ENCODE results near the gene DES. TPM values are rescaled to one million over a fixed set of nuclear protein-coding genes. Genes with fewer than 3 reads are reported as not detected.
A peak's percentile ranks its signal among the peaks of the same experiment; 100 is the strongest.

DES gene
- total and polyA plus RNA-seq, 2 experiments from 2014 or later: 1.3 to 2.0 TPM

- Histone ChIP-seq H3K4me3 (no peak overlapping the region), H3K4me1 (ENCODE audit: insufficient read depth) (peaks cover 20% of the 10 kb centered on the region), H3F3A (replicated peaks; ENCODE audit: low read depth) (no peaks in the 10 kb centered on the region; the same call in 1 of the 2 replicates), H4K20me1 (replicated peaks; ENCODE audit: insufficient read depth) (no peaks in the 10 kb centered on the region), H3K27ac (ENCODE audit: low read depth) (no peak overlapping the region), H3K9me2 (ENCODE audit: insufficient read depth) (no peaks in the 10 kb centered on the region), H2AFZ (no peak overlapping the region; the same call in 1 of the 2 replicates), H3K4me2 (no peak overlapping the region), H3K79me2 (replicated peaks; ENCODE audit: insufficient read depth) (no peaks in the 10 kb centered on the region), H3K27me3 (ENCODE audit: insufficient read depth) (no peaks in the 10 kb centered on the region), H3K36me3 (ENCODE audit: insufficient read depth) (no peaks in the 10 kb centered on the region)
- peaks cover 42% of the 10 kb centered on the region for H3K4me1 Mint-ChIP-seq
- peaks cover 15% of the 10 kb centered on the region for H3K27me3 Mint-ChIP-seq (ENCODE audit: insufficient read depth, low read depth, poor library complexity)
- no peak overlapping the region; the same call in 2 of the 3 replicates for H3K4me3 Mint-ChIP-seq
- H3K27ac Mint-ChIP-seq: no peak overlapping the region
- DNase-seq (ENCODE audit: low spot score): no peak
- ATAC-seq: no peak
- H3K9me3 Mint-ChIP-seq: no peaks in the 10 kb centered on the region
- H3K36me3 Mint-ChIP-seq (ENCODE audit: low read depth): no peaks in the 10 kb centered on the region
- no peak for TF ChIP-seq ETS1 (IDR thresholded peaks at IDR 0.05)
- no peak for TF ChIP-seq REST (IDR thresholded peaks at IDR 0.05; ENCODE audit: unreplicated experiment)
- TF ChIP-seq NANOG (IDR thresholded peaks at IDR 0.05; ENCODE audit: borderline replicate concordance): no peak
- TF ChIP-seq CREB1 (CRISPR knock-in tag; IDR thresholded peaks at IDR 0.05; ENCODE audit: low read depth): no peak
- TF ChIP-seq EZH2phosphoT487 (IDR thresholded peaks at IDR 0.05; ENCODE audit: unreplicated experiment): no peak
- no peak for TF ChIP-seq ZNF114 (CRISPR knock-in tag; IDR thresholded peaks at IDR 0.05)
- TF ChIP-seq JUNB (IDR thresholded peaks at IDR 0.05; ENCODE audit: unreplicated experiment): no peak
These were observed 14.3 kb upstream of the DES start for GRCh38 chr2:219403861-219404260.

GRCh38 chr2:219404291-219404910 is 13.8 kb upstream of the DES start:
- Histone ChIP-seq H3F3A (replicated peaks; ENCODE audit: low read depth) (no peaks in the 10 kb centered on the region; the same call in 1 of the 2 replicates), H3K9me2 (ENCODE audit: insufficient read depth) (no peaks in the 10 kb centered on the region), H3K4me1 (ENCODE audit: insufficient read depth) (peaks cover 16% of the 10 kb centered on the region), H2AFZ (peak overlapping the region; percentile 97), H3K27ac (ENCODE audit: low read depth) (no peak overlapping the region), H4K20me1 (replicated peaks; ENCODE audit: insufficient read depth) (no peaks in the 10 kb centered on the region), H3K79me2 (replicated peaks; ENCODE audit: insufficient read depth) (no peaks in the 10 kb centered on the region), H3K4me3 (no peak overlapping the region), H3K36me3 (ENCODE audit: insufficient read depth) (no peaks in the 10 kb centered on the region), H3K4me2 (peak overlapping the region; percentile 65; the same call in 1 of the 2 replicates), H3K27me3 (ENCODE audit: insufficient read depth) (no peaks in the 10 kb centered on the region)
- DNase-seq (ENCODE audit: low spot score) (peak; percentile 45), ATAC-seq (peak; percentile 8)
- no peak overlapping the region for H3K27ac Mint-ChIP-seq
- H3K27me3 Mint-ChIP-seq (ENCODE audit: insufficient read depth, low read depth, poor library complexity): peaks cover 15% of the 10 kb centered on the region
- no peak overlapping the region for H3K4me3 Mint-ChIP-seq
- no peaks in the 10 kb centered on the region for H3K9me3 Mint-ChIP-seq
- H3K4me1 Mint-ChIP-seq: peaks cover 38% of the 10 kb centered on the region
- H3K36me3 Mint-ChIP-seq (ENCODE audit: low read depth): no peaks in the 10 kb centered on the region
- TF ChIP-seq STAT1 (IDR thresholded peaks at IDR 0.05; ENCODE audit: unreplicated experiment): no peak
- TF ChIP-seq ETS1 (IDR thresholded peaks at IDR 0.05): no peak
- TF ChIP-seq POLR2AphosphoS5 (IDR thresholded peaks at IDR 0.05; ENCODE audit: low read depth): no peak
- TF ChIP-seq ZNF331 (CRISPR knock-in tag; IDR thresholded peaks at IDR 0.05; ENCODE audit: low read depth): no peak
- TF ChIP-seq NANOG (IDR thresholded peaks at IDR 0.05; ENCODE audit: borderline replicate concordance): no peak
- TF ChIP-seq CTCF (conservative IDR thresholded peaks at IDR 0.05; ENCODE audit: low read depth in 2 of 2): no peak
- no peak for TF ChIP-seq EZH2phosphoT487 (IDR thresholded peaks at IDR 0.05; ENCODE audit: unreplicated experiment)
- no peak for TF ChIP-seq REST (IDR thresholded peaks at IDR 0.05; ENCODE audit: unreplicated experiment)
- no peak for TF ChIP-seq EZH2 (IDR thresholded peaks at IDR 0.05; ENCODE audit: low read depth, unreplicated experiment)
